COLO668 (cell line): ENCODE data around the gene VTI1B.
A peak's percentile ranks its signal among the peaks of the same experiment; 100 is the strongest.

Experiments
- DNase-seq: peaks from one replicate; lab custom pipeline; 2025; ENCODE audit not compliant: unreplicated experiment; lab: John Stamatoyannopoulos, UW

Gene VTI1B

DNA sequence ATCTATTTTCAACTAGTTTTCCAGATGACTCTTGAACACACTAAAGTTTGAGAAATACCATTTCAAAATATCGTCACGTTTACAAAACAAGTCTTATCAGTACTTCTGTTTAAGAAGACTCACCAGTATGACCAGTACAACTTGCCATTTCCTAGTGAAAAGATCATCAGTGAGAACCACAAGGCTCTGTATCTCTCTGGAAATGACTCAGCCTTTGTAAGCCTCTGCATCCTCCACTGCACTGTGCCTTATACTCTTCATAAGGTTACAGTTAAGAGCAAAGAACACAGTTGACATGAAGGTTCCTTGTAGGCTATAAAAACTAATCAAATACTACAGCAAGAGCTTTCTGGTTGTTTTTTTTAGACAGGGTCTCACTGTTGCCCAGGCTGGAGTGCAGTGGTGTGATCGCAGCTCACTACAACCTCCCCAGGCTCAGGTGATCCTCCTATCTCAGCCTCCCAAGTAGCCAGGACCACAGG, 5.7 kb upstream of the VTI1B start:
- DNase-seq = no peak

DNA sequence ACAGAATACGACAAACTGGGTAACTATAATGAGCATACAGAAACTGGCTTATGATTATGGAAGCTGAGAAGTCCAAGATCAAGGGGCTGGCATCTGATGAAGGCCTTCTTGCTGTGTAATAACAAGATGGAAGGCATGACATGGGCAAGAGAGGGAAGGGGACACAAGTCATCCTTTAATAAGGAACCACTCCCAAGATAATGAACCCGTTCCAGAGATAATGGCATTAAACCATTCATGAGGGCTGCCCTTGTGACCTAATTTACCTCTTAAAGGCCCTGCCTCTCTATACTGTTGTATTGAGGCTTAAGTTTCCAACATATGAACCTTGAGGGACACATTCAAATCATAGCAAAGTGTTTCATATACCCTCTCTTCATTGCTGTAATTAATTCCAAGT, 4.6 kb upstream of the VTI1B start:
- DNase-seq = no peak

DNA sequence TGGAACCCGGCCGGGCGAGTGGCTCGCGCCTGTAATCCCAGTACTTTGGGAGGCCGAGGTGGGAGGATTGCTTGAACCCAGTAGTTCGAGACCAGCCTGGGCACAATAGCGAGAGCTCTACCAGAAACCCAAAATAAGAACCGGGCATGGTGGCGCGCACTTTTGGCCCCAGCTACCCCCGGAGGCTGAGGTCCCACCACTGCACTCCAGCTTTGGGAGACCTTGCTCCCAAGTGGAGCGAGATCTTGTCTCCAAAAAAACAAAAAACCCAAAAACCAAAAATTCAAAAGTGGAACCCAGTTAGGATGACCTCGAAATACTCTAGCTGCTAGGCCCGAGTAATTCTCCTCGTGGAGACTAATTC, 769 bp upstream of the VTI1B start:
- no peak for DNase-seq

DNA sequence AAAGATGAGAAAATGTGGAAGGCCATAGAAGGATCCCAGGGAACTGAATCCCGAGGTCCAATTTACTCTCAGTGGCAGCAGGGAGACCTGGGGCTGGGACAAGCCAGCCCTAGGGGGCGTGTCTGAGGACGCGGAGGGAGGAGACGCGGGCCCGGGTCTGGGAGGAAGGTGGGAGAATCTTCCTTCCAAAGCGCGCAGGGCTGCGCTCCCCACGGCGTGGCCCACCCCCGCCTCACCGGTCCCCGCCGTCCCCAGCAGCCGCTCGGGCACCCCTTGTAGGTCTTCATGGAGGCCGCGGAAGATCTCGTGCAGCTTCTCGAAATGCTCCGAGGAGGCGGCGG, 323 bp downstream of the VTI1B start:
- peak; percentile 79 for DNase-seq

DNA sequence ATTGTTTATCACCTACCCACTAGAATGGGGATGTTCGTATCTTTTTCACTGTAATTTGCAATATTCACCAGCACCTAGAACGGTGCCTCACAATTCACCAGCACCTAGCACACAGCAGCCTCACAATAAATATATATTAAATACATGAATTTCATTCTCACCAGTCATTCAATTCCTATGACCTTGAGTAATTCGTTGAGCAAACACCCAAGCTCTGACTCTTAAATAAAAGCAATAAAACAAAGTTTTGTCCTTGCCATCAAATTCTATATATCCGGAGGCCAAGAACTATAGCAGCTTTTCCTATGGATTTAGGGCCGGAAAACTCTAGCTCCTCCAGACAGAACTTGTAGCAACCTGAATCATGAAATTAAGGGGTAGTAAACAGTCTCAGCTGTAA, 981 bp downstream of the VTI1B start:
- no peak for DNase-seq

DNA sequence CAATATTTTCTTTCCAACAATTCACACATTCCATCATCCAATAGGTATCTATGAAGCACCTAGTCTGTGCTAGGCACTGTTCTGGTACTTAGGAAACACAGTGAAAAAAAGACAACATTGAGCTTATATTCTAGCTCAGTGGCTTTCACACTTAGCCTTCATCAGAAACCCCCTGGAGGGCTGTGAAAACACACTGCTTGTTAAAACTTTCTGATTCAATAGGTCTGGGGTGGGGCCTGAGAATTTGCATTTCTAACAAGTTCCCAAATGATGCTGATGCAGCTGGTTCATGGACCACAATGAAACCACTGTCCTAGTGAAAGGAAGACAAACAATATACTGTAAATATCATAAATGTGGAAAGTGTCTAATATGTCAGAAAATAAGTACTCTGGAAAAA, 5.9 kb downstream of the VTI1B start:
- no peak for DNase-seq

DNA sequence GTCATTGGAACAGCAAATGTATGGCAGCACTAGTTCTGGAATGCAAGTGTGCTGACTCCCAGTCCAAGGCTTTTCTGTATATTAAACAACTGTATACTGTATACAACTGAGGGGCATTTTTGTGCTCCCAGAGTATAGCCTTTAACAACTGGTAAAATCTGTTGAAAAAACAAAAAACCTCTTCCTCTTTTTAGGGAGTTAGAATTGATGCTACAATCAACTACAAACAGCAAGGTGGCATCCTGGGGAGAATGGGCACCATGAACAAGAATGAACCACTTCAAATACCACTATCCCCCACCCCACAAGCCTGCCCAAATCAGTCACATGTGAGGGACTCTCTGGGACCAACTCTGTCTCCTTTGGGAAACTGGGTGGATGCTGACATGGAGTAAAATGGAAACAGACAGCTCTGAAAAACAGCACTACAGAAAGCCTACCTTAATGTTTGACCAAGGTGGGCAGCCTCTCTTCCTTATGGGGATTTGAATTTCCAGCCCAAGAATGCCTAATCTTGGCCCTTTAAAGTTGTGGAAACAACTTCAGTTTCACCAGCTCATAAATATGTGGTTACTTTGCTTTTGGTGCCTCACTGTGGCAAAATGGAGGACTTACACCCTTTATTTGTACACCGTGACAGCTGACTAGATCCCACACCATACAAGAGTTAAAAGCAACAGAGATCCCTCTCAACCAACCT, 7.5 kb downstream of the VTI1B start:
- DNase-seq = peak; percentile 12

DNA sequence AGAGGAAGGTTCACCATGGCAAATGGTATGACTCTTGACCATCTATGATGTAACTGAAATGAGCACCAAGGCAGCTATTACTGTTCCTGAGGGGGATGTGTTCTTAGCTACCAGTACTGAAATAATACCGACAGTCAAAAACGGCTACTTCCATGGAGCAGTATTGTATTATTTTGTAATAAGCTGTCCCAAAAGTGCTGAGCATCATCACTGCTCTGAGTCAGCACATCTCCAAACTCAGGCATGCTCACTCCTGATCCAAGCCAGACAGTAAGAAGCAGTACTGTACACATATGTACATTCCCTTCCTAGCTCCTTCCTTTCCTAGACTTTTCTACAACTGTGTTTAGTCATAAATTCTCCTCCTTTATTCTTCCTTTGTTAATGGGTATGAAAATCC, 8.6 kb downstream of the VTI1B start:
- DNase-seq = no peak

DNA sequence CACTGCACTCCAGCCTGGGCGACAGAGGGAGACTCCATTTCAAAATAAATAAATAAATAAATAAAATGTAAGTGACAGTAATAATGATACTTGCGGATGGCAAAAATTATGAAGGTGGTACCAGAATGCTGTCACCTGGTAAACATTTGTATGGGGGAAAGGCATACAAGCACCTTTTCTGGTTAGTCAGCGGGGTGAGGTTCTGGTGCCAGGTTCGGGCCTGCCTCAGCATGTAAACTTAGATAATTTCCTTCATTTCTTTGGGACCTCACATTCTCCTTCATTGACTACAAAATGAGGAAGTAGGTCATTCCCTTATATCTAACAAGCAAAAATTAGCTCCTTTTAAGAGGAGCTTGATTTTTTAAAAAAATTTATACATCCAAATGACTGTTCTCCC, 10.8 kb downstream of the VTI1B start:
- DNase-seq = no peak

DNA sequence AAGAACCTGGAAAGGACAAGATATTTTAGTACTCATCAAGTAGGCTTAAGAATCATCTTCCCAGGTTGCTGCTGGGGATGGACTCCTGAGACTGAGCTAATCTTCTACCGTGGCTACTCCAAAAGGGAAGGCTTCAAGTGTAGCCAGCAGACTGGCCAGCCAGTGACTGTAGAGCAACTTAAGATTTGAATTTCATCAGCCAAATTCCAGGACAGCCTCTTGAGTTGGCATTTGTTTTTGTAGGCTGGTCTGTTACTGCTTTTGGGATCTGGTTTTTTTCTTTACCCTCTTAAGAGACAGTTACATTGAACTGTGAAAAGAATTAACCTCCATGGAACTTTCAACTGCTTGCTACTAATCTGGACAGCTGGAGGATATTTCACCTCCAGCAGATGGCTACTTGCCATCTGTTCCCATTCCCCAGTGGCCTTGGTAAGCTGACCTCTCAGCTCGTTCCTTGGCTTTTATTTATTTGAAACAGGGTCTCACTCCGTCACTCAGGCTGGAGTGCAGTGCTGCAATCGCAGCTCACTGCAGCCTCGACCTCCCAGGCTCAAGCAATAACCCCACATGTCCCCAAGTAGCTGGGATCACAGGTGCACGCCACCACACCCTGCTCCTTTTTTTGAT, 20.7 kb downstream of the VTI1B start:
- no peak for DNase-seq

DNA sequence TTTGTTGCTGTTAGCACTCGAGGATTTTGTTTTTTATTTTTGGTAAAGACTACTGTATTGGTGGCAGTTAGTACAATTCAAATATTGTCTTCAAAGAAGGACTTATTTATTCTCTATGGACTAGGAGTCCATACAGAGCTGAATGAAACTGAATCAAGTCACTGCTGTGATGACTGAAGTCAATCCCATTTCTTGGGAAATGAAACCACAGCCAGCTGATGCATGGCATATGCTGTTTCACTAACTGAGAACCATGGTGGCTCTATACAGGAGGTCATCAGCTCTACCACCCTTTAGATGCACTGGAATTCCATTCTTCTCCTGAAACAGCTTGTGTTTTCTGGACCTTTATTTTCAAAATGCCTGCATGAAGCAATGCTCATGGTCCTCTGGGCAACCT, 22.2 kb downstream of the VTI1B start:
- DNase-seq = no peak

DNA sequence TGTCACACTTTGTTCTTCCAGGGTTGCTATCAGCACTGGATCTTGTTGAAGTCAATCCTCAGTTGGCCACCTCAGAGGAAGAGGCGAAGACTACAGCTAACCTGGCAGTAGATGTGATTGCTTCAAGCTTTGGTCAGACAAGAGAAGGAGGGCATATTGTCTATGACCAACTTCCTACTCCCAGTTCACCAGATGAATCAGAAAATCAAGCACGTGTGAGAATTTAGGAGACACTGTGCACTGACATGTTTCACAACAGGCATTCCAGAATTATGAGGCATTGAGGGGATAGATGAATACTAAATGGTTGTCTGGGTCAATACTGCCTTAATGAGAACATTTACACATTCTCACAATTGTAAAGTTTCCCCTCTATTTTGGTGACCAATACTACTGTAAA, 23.7 kb downstream of the VTI1B start:
- DNase-seq = no peak

DNA sequence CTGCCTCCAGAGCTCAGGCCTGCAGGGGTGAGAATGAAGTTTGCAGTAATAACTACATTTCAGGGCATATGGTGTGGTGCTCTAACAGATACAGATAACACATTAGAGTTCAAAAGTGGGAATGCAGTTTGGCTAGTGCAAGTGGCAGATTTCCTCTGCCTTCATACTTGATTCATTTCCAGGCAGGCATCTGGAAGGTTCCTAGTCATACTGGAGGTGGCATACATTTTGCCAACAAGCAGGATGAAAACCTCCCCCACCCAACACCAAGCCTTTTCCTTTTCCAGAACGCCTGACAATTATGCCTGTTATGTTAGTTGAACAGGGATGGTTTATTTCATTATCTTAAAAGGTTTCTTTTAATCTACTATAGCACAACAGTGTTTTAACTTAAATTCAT, 24.3 kb downstream of the VTI1B start:
- no peak for DNase-seq

DNA sequence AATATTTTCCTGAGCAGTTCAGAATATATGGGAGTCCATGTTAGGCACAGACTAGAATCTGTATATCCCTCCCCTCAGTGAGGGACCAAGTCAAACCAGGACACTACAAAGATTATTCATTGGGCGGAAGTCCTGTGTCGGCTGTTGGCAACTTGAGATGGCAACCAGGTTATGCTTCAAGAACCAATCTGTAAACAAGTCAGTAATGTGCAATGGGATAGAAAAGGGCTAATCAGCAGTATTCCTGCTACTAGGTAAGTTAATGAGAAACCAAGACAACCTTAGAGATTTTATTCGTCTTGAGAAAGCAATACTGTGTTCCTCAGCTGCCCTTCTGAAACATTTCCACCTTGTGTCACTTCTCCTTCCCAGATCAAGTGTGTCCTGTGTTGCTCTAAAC, 28.3 kb downstream of the VTI1B start:
- DNase-seq = no peak

DNA sequence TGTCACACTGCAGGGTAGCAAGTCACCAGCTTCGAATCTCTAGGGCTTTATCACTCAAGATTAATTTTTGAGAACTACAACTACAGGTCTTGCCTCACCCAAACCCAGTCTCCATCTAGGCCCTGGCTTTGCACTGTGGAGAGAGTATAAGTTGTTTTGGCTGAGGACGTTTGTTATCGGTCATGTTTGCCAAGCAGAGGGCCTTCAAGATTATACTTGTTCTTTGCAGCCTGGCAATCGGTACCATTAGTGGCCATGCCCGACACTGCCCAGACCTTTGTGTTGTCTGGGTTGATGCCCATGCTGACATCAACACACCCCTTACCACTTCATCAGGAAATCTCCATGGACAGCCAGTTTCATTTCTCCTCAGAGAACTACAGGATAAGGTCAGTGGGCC, 29.0 kb downstream of the VTI1B start:
- no peak for DNase-seq

DNA sequence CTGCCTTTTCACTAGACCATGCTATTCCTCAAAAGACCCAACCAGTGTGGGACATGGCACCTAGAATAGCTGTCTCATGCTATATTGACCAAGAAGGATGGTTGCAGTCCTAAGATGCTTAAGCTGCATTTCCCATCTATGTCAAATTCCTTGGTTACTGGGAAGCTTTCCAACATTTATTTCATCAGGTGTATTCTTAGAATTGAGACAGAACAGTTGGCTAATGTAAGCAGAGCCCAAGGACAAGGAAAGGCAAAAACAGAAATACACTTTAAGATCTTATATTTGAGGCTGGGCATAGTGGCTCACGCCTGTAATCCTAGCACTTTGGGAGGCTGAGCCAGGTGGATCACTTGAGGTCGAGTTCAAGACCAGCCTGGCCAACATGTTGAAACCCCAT, 30.0 kb downstream of the VTI1B start:
- DNase-seq = no peak

DNA sequence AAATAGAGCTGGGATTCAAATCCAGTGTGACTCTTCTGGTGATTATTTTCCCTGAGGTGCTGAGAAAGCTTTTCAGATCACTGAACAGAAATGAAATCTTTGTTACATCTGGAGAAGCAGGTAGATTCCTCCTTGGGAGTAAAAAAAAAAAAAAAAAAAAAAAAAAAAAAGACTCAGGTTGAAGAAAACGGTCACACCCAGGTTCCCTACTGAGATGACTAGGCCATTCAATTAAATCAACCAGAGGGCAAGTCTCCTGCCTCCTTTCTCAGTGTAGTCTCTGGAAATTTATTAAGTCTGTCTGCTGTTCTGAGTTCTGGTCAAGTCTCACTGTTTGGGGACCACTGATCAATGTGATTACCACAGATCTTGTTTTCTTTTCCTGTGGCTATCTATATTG, 30.7 kb downstream of the VTI1B start:
- no peak for DNase-seq

DNA sequence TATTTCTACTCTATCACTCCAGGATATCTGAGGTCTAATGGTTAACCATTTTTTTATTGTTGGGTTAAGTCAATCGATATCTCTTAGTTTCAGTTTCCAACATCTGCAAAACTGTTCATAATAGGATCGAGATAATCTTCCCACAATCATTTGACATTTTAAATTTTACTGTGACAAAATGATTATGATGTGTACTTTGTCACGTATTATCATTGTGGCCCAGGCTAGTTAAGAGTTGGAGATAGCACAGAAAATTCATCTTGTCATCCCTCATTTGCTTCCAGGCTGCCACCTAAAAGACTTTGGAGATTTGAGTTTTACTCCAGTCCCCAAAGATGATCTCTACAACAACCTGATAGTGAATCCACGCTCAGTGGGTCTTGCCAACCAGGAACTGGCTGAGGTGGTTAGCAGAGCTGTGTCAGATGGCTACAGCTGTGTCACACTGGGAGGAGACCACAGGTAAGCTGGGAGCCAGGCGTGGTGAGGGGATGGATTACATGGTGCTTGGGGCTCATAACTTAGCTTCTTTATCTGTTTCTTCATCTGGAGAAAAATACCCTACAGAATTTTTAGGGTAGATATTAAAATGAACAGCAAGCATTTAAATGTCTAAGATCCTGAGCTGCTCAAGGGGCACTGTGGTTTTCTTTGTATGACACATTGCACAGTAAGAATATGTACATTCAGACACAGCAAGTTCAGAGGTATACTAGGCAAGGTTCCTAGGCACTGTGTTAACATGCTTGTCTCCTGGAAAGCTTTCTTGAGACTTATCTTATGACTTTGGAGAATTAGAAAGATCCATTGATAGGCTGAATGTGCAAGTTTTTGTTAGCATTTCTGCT, 32.3 kb downstream of the VTI1B start:
- DNase-seq = no peak

DNA sequence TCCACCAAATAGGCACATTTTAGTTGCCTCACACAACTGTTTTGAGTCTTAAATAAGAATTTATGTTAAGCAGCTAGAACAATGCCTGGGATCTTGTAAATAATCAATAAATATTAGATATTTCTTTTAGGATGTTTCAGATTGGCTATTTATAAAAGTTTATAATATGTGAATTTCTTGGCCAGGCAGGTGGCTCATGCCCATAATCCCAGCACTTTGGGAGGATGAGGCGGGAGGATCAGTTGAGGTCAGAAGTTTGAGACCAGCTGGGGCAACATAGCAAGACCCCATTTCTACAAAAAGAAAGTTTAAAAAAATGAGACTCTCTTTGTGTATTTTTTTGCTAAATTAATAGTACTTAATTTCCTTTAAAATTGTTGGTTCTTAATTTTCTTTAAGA, 33.0 kb downstream of the VTI1B start:
- DNase-seq = no peak

DNA sequence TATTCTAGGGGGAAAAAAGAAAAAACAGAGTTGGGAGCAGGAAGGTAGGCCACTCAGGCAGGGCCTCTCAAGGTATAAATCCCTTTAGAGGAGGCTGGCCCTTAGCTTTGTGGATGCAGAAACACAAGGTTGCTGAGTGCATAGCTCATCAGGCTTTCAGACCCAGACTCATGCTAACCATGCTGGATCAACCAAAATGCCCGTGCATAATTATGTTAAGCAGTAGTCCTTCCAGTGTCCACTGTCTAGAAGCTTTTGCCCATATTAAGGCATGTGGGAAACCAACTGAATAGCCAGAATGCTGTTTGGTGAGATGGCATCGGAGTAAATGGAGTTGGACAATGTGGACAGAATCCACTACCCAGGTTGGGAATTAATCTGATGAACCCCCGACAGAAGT, 35.8 kb downstream of the VTI1B start:
- no peak for DNase-seq

DNA sequence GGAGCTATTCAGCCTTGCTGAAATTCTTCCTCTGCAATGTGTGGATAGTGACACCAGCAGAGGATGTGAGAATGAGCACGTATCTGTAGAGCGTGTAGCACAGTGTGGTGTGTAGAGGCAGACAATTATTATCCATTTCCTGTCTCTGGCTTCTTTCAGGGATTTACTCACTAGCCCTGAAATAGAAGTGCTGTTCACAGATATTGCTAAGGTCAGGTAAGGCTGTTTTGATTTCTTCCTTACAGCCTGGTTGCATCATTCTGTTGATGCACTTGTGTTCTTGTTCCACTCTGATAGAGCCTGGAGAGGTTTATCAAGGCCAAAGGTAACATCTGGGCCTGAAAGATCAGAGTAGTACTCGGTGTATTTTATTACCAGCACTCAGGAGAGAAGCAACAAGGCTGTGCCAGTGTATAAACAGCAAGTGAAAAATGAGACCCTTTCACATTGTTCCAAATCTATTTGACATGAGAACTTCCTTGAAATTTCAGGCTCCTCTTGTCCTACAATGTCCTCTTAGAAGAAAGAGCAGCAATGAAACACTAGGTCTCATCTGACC, 38.0 kb downstream of the VTI1B start:
- DNase-seq = no peak
